Measurements from ENCODE around the gene NTSR2.

- TF ChIP-seq CTCF (IDR thresholded peaks at IDR 0.05) (no peak), POLR2A (IDR thresholded peaks at IDR 0.05) (no peak), POLR2AphosphoS5 (IDR thresholded peaks at IDR 0.05) (no peak), EP300 (IDR thresholded peaks at IDR 0.05) (no peak)
Measured at GRCh38 chr2:11616851-11617415, 53.1 kb downstream of the NTSR2 start.

All from suprapubic skin (tissue), 4 donors.